Heart left ventricle (tissue), 13 donors: ENCODE results near the gene ASAP2.

Experiments used
- POLR2A ChIP-seq, 2 donors: fragments of 450-650 bp; IDR thresholded peaks; one replicate each; pipeline ENCODE4 v1.6.1; 2017; ENCODE audit warnings: antibody characterized with exemption in 2 of 2, mild to moderate bottlenecking in 2 of 2, moderate library complexity in 2 of 2
- TF ChIP-seq, protein P1 (sequence below), 12 donors: fragments of 200-600 bp; sonication (generic) in 4 of 12; IDR thresholded peaks; one replicate each; pipeline versions ENCODE4 v1.5.0 to v1.8.0; 2018 to 2022; ENCODE audit warnings: antibody characterized with exemption in 12 of 12, mild to moderate bottlenecking in 5 of 12
- donor health status: ischemic (EF 13 %, LVEDD 7.1; RV severe dilation, severe dysfunction).
- donor health status: DM: no; HTN: yes; CAD: no.
- donor health status: DM: no; HTN: no; CAD: no.
- donor health status: ischemic (EF 25% LVEDD 6.9; RV normal size, moderate dysfunction).
- donor health status: ischemic (EF 25% LVEDD 5.7; RV mildly dilated, moderate dysfunction).
- donor health status: ischemic (EF 35%, LVEDD 5.7; RV mildly dilated, moderate dysfunction).
- donor health status: nonischemic (EF 11% LVEDD 7.7; RV severe dilation, severe dysfunction).
- donor health status: DM: yes; HTN: yes; CAD: no.
- donor health status: PGD.
- donor health status: ischemic (EF 29% LVEDD 5.4; RV normal size, mild dysfunction).
- donor health status: nonischemic (EF 23%, LVEDD 6.1; RV moderate dilation, normal function).

DNA sequence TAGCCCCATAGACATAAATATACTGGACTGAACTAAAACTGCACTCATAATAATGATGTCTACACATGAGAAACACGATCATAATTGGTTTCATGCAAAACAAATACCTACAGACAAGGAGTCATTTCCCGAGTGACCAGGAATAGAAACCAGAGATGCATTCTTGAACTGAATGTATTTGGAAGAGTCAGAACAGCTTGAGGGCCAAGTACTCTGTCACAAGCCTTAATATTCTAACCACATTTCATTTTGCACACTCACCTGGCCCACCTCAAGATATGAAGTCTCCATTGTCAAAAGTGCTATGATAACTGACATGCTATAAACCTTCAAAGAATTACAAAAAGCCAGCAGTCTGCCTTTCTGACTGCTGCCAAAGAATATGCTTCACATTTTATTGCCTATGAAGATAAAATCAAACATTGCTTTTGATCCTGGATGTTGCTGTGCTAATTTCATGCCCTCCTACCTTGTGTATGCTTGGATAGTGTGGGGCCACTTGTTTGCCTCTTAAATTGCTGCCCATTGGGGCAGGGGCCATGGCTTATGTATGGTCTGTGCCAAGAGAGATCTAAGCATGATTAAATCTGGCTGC, 18.9 kb upstream of the ASAP2 start:
- TF ChIP-seq, protein P1, sequence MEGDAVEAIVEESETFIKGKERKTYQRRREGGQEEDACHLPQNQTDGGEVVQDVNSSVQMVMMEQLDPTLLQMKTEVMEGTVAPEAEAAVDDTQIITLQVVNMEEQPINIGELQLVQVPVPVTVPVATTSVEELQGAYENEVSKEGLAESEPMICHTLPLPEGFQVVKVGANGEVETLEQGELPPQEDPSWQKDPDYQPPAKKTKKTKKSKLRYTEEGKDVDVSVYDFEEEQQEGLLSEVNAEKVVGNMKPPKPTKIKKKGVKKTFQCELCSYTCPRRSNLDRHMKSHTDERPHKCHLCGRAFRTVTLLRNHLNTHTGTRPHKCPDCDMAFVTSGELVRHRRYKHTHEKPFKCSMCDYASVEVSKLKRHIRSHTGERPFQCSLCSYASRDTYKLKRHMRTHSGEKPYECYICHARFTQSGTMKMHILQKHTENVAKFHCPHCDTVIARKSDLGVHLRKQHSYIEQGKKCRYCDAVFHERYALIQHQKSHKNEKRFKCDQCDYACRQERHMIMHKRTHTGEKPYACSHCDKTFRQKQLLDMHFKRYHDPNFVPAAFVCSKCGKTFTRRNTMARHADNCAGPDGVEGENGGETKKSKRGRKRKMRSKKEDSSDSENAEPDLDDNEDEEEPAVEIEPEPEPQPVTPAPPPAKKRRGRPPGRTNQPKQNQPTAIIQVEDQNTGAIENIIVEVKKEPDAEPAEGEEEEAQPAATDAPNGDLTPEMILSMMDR (IDR thresholded peaks at IDR 0.05) = no peak
- no peak for TF ChIP-seq POLR2A (IDR thresholded peaks at IDR 0.05)
